Stimulated activated CD4-positive, alpha-beta T cell treated with anti-CD3 and anti-CD28 coated beads, Interleukin-15, amount 100 ng/mL, for 1 hour (primary cell): ENCODE measurements around the gene PALM.
"Not testable (repeated sequence)": the region's sequence is repeated elsewhere in the genome, so short reads cannot be mapped to it uniquely, and the experiment has no call there.

Experiments used
- DNase-seq, 2 donors: peaks; one replicate each; pipeline ENCODE4 v3.0.0-alpha.2; 2020; ENCODE audit warnings: low read depth in 1 of 2, low spot score in 1 of 2

Gene PALM

GRCh38 chr19:678791-679388 is 29.8 kb upstream of the PALM start:
- no peak for DNase-seq

- no peak for DNase-seq
Measured at GRCh38 chr19:679418-680286, 29.1 kb upstream of the PALM start.

- peak; percentile 100 for DNase-seq
Measured at GRCh38 chr19:680287-681028, 28.3 kb upstream of the PALM start.

GRCh38 chr19:681029-682019 is 27.4 kb upstream of the PALM start:
- DNase-seq = peak in 1 of 2 donors; percentile 90

- no peak for DNase-seq
Measured at GRCh38 chr19:682678-683320, 25.9 kb upstream of the PALM start.

GRCh38 chr19:685454-685931 is 23.2 kb upstream of the PALM start:
- DNase-seq = no peak

GRCh38 chr19:686589-687297 is 22.0 kb upstream of the PALM start:
- no peak for DNase-seq

GRCh38 chr19:687569-688166 is 21.1 kb upstream of the PALM start:
- no peak for DNase-seq

- no peak for DNase-seq
Measured at GRCh38 chr19:688214-688613, 20.5 kb upstream of the PALM start.

- no peak for DNase-seq
Measured at GRCh38 chr19:688992-689391, 19.7 kb upstream of the PALM start.

GRCh38 chr19:690203-690602 is 18.5 kb upstream of the PALM start:
- DNase-seq = no peak

GRCh38 chr19:694481-695351 is 14.0 kb upstream of the PALM start:
- no peak for DNase-seq

- no peak for DNase-seq
Measured at GRCh38 chr19:695352-695949, 13.3 kb upstream of the PALM start, which contains the start of gene PRSS57. Gene PRSS57, minus strand, starts transcription at chr19:695452. Its CDS starts 22 bp downstream, at chr19:695430.

GRCh38 chr19:698529-698928 is 10.2 kb upstream of the PALM start:
- not testable (repeated sequence) for DNase-seq

GRCh38 chr19:699885-700284 is 8.8 kb upstream of the PALM start:
- not testable (repeated sequence) for DNase-seq

- DNase-seq = not testable (repeated sequence)
Measured at GRCh38 chr19:702847-703246, 5.9 kb upstream of the PALM start.

- DNase-seq = no peak
Measured at GRCh38 chr19:703329-703650, 5.4 kb upstream of the PALM start.
